ENCODE measurements around the gene ARHGAP10. TPM values are rescaled to one million over a fixed set of nuclear protein-coding genes. Genes with fewer than 3 reads are reported as not detected.

The ARHGAP10 gene
- total RNA-seq, 1 experiment from 2014 or later, result 36.6 TPM

DNA sequence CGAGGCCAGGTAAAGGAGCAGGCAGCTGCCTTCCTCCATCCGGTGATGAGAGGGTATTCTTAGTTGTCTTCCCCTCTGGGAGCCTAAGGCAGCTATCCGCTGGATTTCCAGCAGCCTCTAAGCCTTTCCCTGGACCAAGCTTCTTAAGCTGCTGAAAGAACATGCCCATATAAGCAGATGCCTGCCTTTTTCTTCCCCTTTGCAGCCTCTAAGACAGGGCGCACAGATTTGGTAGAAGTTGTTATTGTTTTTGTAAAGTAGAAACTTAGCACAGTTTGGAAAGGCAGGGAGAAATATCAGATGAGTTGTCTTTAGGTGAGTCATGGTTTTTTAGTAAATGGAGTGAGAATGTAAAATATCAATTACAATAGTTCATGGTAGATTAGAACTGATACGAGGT is 210.8 kb downstream of the ARHGAP10 start:
- no peaks in the 10 kb centered on the region for H3K36me3 ChIP-seq (ENCODE audit: control insufficient read depth, insufficient read depth, low read length)
- DNase-seq, result no peak
- Mint-ChIP-seq H3K9me3 (ENCODE audit: unreplicated experiment) (no peaks in the 10 kb centered on the region), H3K36me3 (ENCODE audit: insufficient read depth, unreplicated experiment) (peaks cover 19% of the 10 kb centered on the region), H3K4me3 (ENCODE audit: unreplicated experiment) (no peak overlapping the region), H3K27me3 (ENCODE audit: insufficient read depth, unreplicated experiment) (no peaks in the 10 kb centered on the region), H3K4me1 (ENCODE audit: low read depth, unreplicated experiment) (no peaks in the 10 kb centered on the region), H3K27ac (ENCODE audit: unreplicated experiment) (no peak overlapping the region)
- H3K4me3 ChIP-seq (ENCODE audit: low read depth, low read length), result no peak overlapping the region
- intact Hi-C loops (cut with micrococcal nuclease; ENCODE audit: unreplicated experiment), result no loop called here
- POLR2A ChIA-PET, result no interaction called here
- no peaks in the 10 kb centered on the region for H3K4me1 ChIP-seq
- TF ChIP-seq, protein P1, sequence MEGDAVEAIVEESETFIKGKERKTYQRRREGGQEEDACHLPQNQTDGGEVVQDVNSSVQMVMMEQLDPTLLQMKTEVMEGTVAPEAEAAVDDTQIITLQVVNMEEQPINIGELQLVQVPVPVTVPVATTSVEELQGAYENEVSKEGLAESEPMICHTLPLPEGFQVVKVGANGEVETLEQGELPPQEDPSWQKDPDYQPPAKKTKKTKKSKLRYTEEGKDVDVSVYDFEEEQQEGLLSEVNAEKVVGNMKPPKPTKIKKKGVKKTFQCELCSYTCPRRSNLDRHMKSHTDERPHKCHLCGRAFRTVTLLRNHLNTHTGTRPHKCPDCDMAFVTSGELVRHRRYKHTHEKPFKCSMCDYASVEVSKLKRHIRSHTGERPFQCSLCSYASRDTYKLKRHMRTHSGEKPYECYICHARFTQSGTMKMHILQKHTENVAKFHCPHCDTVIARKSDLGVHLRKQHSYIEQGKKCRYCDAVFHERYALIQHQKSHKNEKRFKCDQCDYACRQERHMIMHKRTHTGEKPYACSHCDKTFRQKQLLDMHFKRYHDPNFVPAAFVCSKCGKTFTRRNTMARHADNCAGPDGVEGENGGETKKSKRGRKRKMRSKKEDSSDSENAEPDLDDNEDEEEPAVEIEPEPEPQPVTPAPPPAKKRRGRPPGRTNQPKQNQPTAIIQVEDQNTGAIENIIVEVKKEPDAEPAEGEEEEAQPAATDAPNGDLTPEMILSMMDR (IDR thresholded peaks at IDR 0.05; ENCODE audit: insufficient read depth in 1 of 2, low read depth in 1 of 2, low read length in 1 of 2, severe bottlenecking in 1 of 2, unreplicated experiment in 1 of 2), result no peak
- no peaks in the 10 kb centered on the region for H3K27me3 ChIP-seq (replicated peaks; ENCODE audit: control insufficient read depth, insufficient read depth, low read length)
- H3K9me3 ChIP-seq, result no peaks in the 10 kb centered on the region
- no TSS peak for BruUV-seq (replicated peaks)
- CTCF ChIA-PET, result no interaction called here

DNA sequence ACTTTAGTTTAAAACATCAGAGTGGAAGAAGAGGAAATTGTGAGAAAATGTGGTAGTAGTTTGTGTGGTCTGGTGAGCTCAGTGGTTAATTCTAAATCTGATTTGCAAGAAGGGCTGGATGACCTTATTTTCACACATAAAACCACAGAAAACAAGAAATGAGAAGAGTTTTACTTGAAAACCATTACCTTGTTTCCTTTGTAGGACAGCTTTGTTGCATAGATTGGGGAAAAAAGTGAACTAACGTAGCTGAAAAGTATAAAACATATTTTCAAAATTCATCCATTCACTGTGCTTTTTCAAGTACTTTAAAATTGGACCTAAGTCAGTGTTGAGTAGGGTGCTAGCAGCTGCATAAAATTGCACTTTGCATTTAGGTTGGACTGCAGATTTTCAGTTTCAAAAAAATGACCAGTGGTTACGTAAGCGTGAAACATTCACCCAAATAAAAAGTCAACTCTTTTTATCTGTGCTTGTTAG is 211.3 kb downstream of the ARHGAP10 start:
- POLR2A ChIA-PET, result no interaction called here
- H3K9me3 ChIP-seq, result no peaks in the 10 kb centered on the region
- no TSS peak for BruUV-seq (replicated peaks)
- intact Hi-C loops (cut with micrococcal nuclease; ENCODE audit: unreplicated experiment), result no loop called here
- no peaks in the 10 kb centered on the region for H3K36me3 ChIP-seq (ENCODE audit: control insufficient read depth, insufficient read depth, low read length)
- Mint-ChIP-seq H3K36me3 (ENCODE audit: insufficient read depth, unreplicated experiment) (peaks cover 21% of the 10 kb centered on the region), H3K4me1 (ENCODE audit: low read depth, unreplicated experiment) (no peaks in the 10 kb centered on the region), H3K9me3 (ENCODE audit: unreplicated experiment) (no peaks in the 10 kb centered on the region), H3K27me3 (ENCODE audit: insufficient read depth, unreplicated experiment) (no peaks in the 10 kb centered on the region), H3K27ac (ENCODE audit: unreplicated experiment) (no peak overlapping the region), H3K4me3 (ENCODE audit: unreplicated experiment) (no peak overlapping the region)
- no peak overlapping the region for H3K4me3 ChIP-seq (ENCODE audit: low read depth, low read length)
- CTCF ChIA-PET, result no interaction called here
- H3K27me3 ChIP-seq (replicated peaks; ENCODE audit: control insufficient read depth, insufficient read depth, low read length), result no peaks in the 10 kb centered on the region
- TF ChIP-seq, protein P1 (IDR thresholded peaks at IDR 0.05; ENCODE audit: insufficient read depth in 1 of 2, low read depth in 1 of 2, low read length in 1 of 2, severe bottlenecking in 1 of 2, unreplicated experiment in 1 of 2), result no peak
- no peak for DNase-seq
- no peaks in the 10 kb centered on the region for H3K4me1 ChIP-seq

DNA sequence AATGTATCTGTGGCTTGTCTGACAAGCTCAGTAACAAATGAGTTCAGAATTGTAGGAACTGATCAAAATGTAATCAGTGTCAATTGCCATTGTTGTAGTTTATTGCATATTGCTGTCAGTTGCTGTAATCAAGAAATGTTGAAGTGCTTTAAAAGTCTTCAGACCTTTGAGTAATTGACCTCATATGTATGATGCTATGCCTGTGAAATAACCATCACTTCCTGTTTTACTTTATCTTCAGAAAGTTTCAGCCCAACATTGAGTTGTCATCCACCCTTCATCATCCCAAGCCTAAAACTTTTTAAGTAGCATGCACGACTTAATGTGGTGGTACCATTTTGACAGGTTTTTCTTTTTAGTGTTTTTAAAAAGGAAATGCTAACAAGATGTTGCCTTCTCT is 212.4 kb downstream of the ARHGAP10 start:
- no peaks in the 10 kb centered on the region for H3K27me3 ChIP-seq (replicated peaks; ENCODE audit: control insufficient read depth, insufficient read depth, low read length)
- Mint-ChIP-seq H3K4me1 (ENCODE audit: low read depth, unreplicated experiment) (no peaks in the 10 kb centered on the region), H3K36me3 (ENCODE audit: insufficient read depth, unreplicated experiment) (peaks cover 27% of the 10 kb centered on the region), H3K9me3 (ENCODE audit: unreplicated experiment) (no peaks in the 10 kb centered on the region), H3K4me3 (ENCODE audit: unreplicated experiment) (no peak overlapping the region), H3K27ac (ENCODE audit: unreplicated experiment) (no peak overlapping the region), H3K27me3 (ENCODE audit: insufficient read depth, unreplicated experiment) (no peaks in the 10 kb centered on the region)
- ChIA-PET POLR2A (no interaction called here), CTCF (no interaction called here)
- intact Hi-C loops (cut with micrococcal nuclease; ENCODE audit: unreplicated experiment), result no loop called here
- BruUV-seq (replicated peaks), result no TSS peak
- H3K36me3 ChIP-seq (ENCODE audit: control insufficient read depth, insufficient read depth, low read length), result no peaks in the 10 kb centered on the region
- H3K4me3 ChIP-seq (ENCODE audit: low read depth, low read length), result no peak overlapping the region
- no peaks in the 10 kb centered on the region for H3K4me1 ChIP-seq
- TF ChIP-seq, protein P1 (IDR thresholded peaks at IDR 0.05; ENCODE audit: insufficient read depth in 1 of 2, low read depth in 1 of 2, low read length in 1 of 2, severe bottlenecking in 1 of 2, unreplicated experiment in 1 of 2), result no peak
- DNase-seq, result no peak
- no peaks in the 10 kb centered on the region for H3K9me3 ChIP-seq
